H9 (cell line): ENCODE measurements around the gene SNX14. TPM values are rescaled to one million over a fixed set of nuclear protein-coding genes. Genes with fewer than 3 reads are reported as not detected.

ENCODE experiments used
- DNase-seq: peaks from one replicate; pipeline ENCODE4 v3.0.0-alpha.2; 2017
- H2AFZ ChIP-seq: one replicate; pipeline ENCODE4 v1.6.1; 2013; ENCODE audit warnings: mild to moderate bottlenecking, low read length, control low read depth, moderate library complexity
- H2AK5ac ChIP-seq: 2 replicates; pipeline ENCODE4 v1.6.1; 2013; ENCODE audit warnings: low read length, control low read depth, mixed read lengths; ENCODE audit not compliant: insufficient read length
- H2BK120ac ChIP-seq: one replicate; pipeline ENCODE4 v1.6.1; 2013; ENCODE audit warnings: low read depth, mild to moderate bottlenecking, low read length, control low read depth, inconsistent platforms; ENCODE audit not compliant: poor library complexity, severe bottlenecking
- H2BK12ac ChIP-seq: 2 replicates; pipeline ENCODE4 v1.6.1; 2013; ENCODE audit warnings: low read length, control low read depth, mixed read lengths, low read depth; ENCODE audit not compliant: insufficient read length
- H2BK15ac ChIP-seq: 2 replicates; pipeline ENCODE4 v1.6.1; 2013; ENCODE audit warnings: low read depth, low read length, control low read depth
- H2BK20ac ChIP-seq: one replicate; pipeline ENCODE4 v1.6.1; 2013; ENCODE audit warnings: low read depth, mild to moderate bottlenecking, low read length, control low read depth, inconsistent platforms; ENCODE audit not compliant: poor library complexity, severe bottlenecking
- H2BK5ac ChIP-seq: 2 replicates; pipeline ENCODE4 v1.6.1; 2013; ENCODE audit warnings: low read length, control low read depth, mixed read lengths; ENCODE audit not compliant: insufficient read length
- H3K14ac ChIP-seq: 2 replicates; pipeline ENCODE4 v1.6.1; 2013; ENCODE audit warnings: low read length, control low read depth; ENCODE audit not compliant: insufficient read depth
- H3K18ac ChIP-seq: 2 replicates; pipeline ENCODE4 v1.6.1; 2013; ENCODE audit warnings: low read depth, mild to moderate bottlenecking, mixed read lengths, low read length, control low read depth; ENCODE audit not compliant: insufficient read length
- H3K23ac ChIP-seq: 2 replicates; pipeline ENCODE4 v1.6.1; 2013; ENCODE audit warnings: low read length, control low read depth, mixed read lengths, low read depth; ENCODE audit not compliant: insufficient read length
- H3K23me2 ChIP-seq: 2 replicates; pipeline ENCODE4 v1.6.1; 2013; ENCODE audit warnings: low read depth, mild to moderate bottlenecking, mixed read lengths, low read length, control low read depth; ENCODE audit not compliant: insufficient read length, poor library complexity, severe bottlenecking
- H3K27ac ChIP-seq: 2 replicates; pipeline ENCODE4 v1.5.1; 2013; ENCODE audit warnings: low read length, control low read depth, mixed read lengths, low read depth; ENCODE audit not compliant: insufficient read length
- H3K27me3 ChIP-seq: 2 replicates; pipeline ENCODE4 v1.6.1; 2013; ENCODE audit warnings: low read length, control low read depth, inconsistent platforms; ENCODE audit not compliant: insufficient read depth
- H3K4ac ChIP-seq: 2 replicates; pipeline ENCODE4 v1.6.1; 2013; ENCODE audit warnings: low read depth, mild to moderate bottlenecking, control low read depth, inconsistent platforms, low read length, moderate library complexity
- H3K4me1 ChIP-seq: 2 replicates; pipeline ENCODE4 v1.6.1; 2013; ENCODE audit warnings: low read length, control low read depth, inconsistent platforms; ENCODE audit not compliant: insufficient read depth
- H3K4me2 ChIP-seq: 2 replicates; pipeline ENCODE4 v1.6.1; 2013; ENCODE audit warnings: low read length, control low read depth, mixed read lengths; ENCODE audit not compliant: insufficient read length, insufficient read depth
- H3K56ac ChIP-seq: 2 replicates; pipeline ENCODE4 v1.6.1; 2013; ENCODE audit warnings: low read depth, mild to moderate bottlenecking, mixed read lengths, low read length, control low read depth; ENCODE audit not compliant: insufficient read length
- H3K79me1 ChIP-seq: 2 replicates; pipeline ENCODE4 v1.6.1; 2013; ENCODE audit warnings: low read depth, mild to moderate bottlenecking, moderate library complexity, low read length, control low read depth, inconsistent platforms; ENCODE audit not compliant: insufficient read depth, poor library complexity, severe bottlenecking
- H3K79me2 ChIP-seq: 2 replicates; pipeline ENCODE4 v1.6.1; 2013; ENCODE audit warnings: low read length, control low read depth, inconsistent platforms; ENCODE audit not compliant: insufficient read depth
- H3K9ac ChIP-seq: 2 replicates; pipeline ENCODE4 v1.6.1; 2013; ENCODE audit warnings: low read length, control low read depth, mixed read lengths; ENCODE audit not compliant: insufficient read length; ENCODE audit errors: extremely low read depth
- H3K9me3 ChIP-seq: one replicate; pipeline ENCODE4 v1.6.1; 2013; ENCODE audit warnings: low read depth, low read length, inconsistent platforms; ENCODE audit not compliant: control insufficient read depth
- H3T11ph ChIP-seq: one replicate; pipeline ENCODE4 v1.6.1; 2013; ENCODE audit warnings: mild to moderate bottlenecking, low read length, control low read depth, inconsistent platforms
- H4K20me1 ChIP-seq: one replicate; pipeline ENCODE4 v1.6.1; 2013; ENCODE audit not compliant: control insufficient read depth, insufficient read length, insufficient read depth
- H4K5ac ChIP-seq: 2 replicates; pipeline ENCODE4 v1.6.1; 2013; ENCODE audit warnings: low read depth, mild to moderate bottlenecking, mixed read lengths, low read length, control low read depth; ENCODE audit not compliant: insufficient read length
- H4K8ac ChIP-seq: replicated peaks from 2 replicates; pipeline ENCODE4 v1.6.1; 2013; ENCODE audit warnings: low read length, control low read depth, mixed read lengths, low read depth; ENCODE audit not compliant: insufficient read length
- H4K91ac ChIP-seq: 2 replicates; pipeline ENCODE4 v1.6.1; 2013; ENCODE audit warnings: low read depth, mild to moderate bottlenecking, moderate library complexity, mixed read lengths, low read length, control low read depth; ENCODE audit not compliant: insufficient read length
- H3K27ac Mint-ChIP-seq, 3 experiments: 2 replicates in 2 of 3; 3 replicates in 1 of 3; pipeline ENCODE4 v1.8.0; 2020 to 2021; ENCODE audit warnings: mixed read lengths in 3 of 3, mild to moderate bottlenecking in 1 of 3, moderate library complexity in 1 of 3
- H3K27me3 Mint-ChIP-seq: 2 replicates; pipeline ENCODE4 v1.8.0; 2021; ENCODE audit warnings: low read depth, mild to moderate bottlenecking, moderate library complexity, mixed read lengths
- H3K36me3 Mint-ChIP-seq, 3 experiments: 2 replicates in 2 of 3; 3 replicates in 1 of 3; pipeline ENCODE4 v1.8.0; 2020 to 2021; ENCODE audit warnings: low read depth in 3 of 3, mixed read lengths in 3 of 3; ENCODE audit not compliant: insufficient read depth in 1 of 3
- H3K4me1 Mint-ChIP-seq, 2 experiments: 2 replicates each; pipeline ENCODE4 v1.8.0; 2020; ENCODE audit warnings: mixed read lengths in 2 of 2
- H3K4me3 Mint-ChIP-seq, 2 experiments: 2 replicates in 1 of 2; 3 replicates in 1 of 2; pipeline ENCODE4 v1.8.0; 2020 to 2021; ENCODE audit warnings: mild to moderate bottlenecking in 2 of 2, mixed read lengths in 2 of 2, moderate library complexity in 1 of 2
- H3K9me3 Mint-ChIP-seq, 2 experiments: 2 replicates in 1 of 2; 3 replicates in 1 of 2; pipeline ENCODE4 v1.8.0; 2020; ENCODE audit warnings: mild to moderate bottlenecking in 2 of 2, mixed read lengths in 2 of 2, moderate library complexity in 1 of 2
- CTCF ChIP-seq: fragments of 200-600 bp; sonication (generic); conservative IDR thresholded peaks from 3 replicates; pipeline ENCODE4 v1.8.0; 2021; ENCODE audit warnings: antibody characterized with exemption, mild to moderate bottlenecking
- WGBS: extraction: QIAGEN DNeasy Blood & Tissue Kit; methylation state at CpG from one replicate; pipeline ENCODE4 v1.1.7; 2013; ENCODE audit warnings: missing lambda C conversion rate, low lambda C conversion rate, mixed read lengths; ENCODE audit not compliant: insufficient read length; ENCODE audit errors: extremely low coverage; 5-methylcytosine and 5-hydroxymethylcytosine counted together
- total RNA-seq: library from RNA; stranded (reverse); gene quantifications from 2 replicates; pipeline ENCODE4 v1.2.1, GENCODE V29; 2021

Gene SNX14
- total RNA-seq, 1 experiment from 2014 or later, result 33.0 TPM

- TF ChIP-seq CTCF, result no peak
- no peak overlapping the region for H2BK5ac ChIP-seq
- DNase-seq, result no peak
- H3T11ph ChIP-seq, result no peak overlapping the region
- H3K27ac ChIP-seq, result no peak overlapping the region
- Mint-ChIP-seq H3K4me3 (no peak overlapping the region), H3K27ac (no peak overlapping the region), H3K27me3 (no peaks in the 10 kb centered on the region), H3K36me3 (peaks cover 5 to 18% (median 9%) of the 10 kb centered on the region in 3 experiments; a peak in 6 of 7 replicates), H3K4me1 (no peaks in the 10 kb centered on the region), H3K9me3 (peaks cover 0 to 2% of the 10 kb centered on the region in 2 experiments; a peak in 1 of 5 replicates)
- H2BK12ac ChIP-seq, result no peak overlapping the region
- no peak overlapping the region for H3K23ac ChIP-seq
- no peak overlapping the region for H4K91ac ChIP-seq
- H3K9me3 ChIP-seq, result no peaks in the 10 kb centered on the region
- no peak overlapping the region for H3K9ac ChIP-seq
- no peaks in the 10 kb centered on the region for H4K20me1 ChIP-seq
- H2AFZ ChIP-seq, result no peak overlapping the region
- H3K14ac ChIP-seq, result no peak overlapping the region
- no peaks in the 10 kb centered on the region for H3K27me3 ChIP-seq
- no peak overlapping the region for H3K4ac ChIP-seq
- H2AK5ac ChIP-seq, result no peak overlapping the region
- H3K23me2 ChIP-seq, result no peaks in the 10 kb centered on the region
- no CpG with 5 or more reads among the region's 6 CpGs for WGBS
- H3K56ac ChIP-seq, result no peak overlapping the region
- H3K18ac ChIP-seq, result no peak overlapping the region
- no peak overlapping the region for H2BK15ac ChIP-seq
- no peak overlapping the region for H2BK120ac ChIP-seq
- no peaks in the 10 kb centered on the region for H3K79me1 ChIP-seq
- H4K8ac ChIP-seq, result no peak overlapping the region
- H4K5ac ChIP-seq, result no peak overlapping the region
- H3K4me2 ChIP-seq, result no peak overlapping the region
- H3K79me2 ChIP-seq, result no peaks in the 10 kb centered on the region
- H3K4me1 ChIP-seq, result no peaks in the 10 kb centered on the region
- H2BK20ac ChIP-seq, result no peak overlapping the region
These were observed 25.2 kb downstream of the SNX14 start for GRCh38 chr6:85568411-85568810.
